OCI-LY3 (cell line): ENCODE data around the gene NRROS.

ENCODE experiments used
- EZH2phosphoT487 ChIP-seq: fragments of 200-600 bp; shearing (Covaris generic); IDR thresholded peaks from 2 replicates; pipeline ENCODE4 v1.6.1; 2018; ENCODE audit warnings: antibody characterized with exemption, mixed run types, low read depth
- TF ChIP-seq, protein P1 (sequence below): fragments of 200-600, 300-600 bp; sonication (generic); IDR thresholded peaks from 2 replicates; pipeline ENCODE4 v1.5.1; 2014; ENCODE audit warnings: antibody characterized with exemption, low read length, low read depth

- TF ChIP-seq, protein P1, sequence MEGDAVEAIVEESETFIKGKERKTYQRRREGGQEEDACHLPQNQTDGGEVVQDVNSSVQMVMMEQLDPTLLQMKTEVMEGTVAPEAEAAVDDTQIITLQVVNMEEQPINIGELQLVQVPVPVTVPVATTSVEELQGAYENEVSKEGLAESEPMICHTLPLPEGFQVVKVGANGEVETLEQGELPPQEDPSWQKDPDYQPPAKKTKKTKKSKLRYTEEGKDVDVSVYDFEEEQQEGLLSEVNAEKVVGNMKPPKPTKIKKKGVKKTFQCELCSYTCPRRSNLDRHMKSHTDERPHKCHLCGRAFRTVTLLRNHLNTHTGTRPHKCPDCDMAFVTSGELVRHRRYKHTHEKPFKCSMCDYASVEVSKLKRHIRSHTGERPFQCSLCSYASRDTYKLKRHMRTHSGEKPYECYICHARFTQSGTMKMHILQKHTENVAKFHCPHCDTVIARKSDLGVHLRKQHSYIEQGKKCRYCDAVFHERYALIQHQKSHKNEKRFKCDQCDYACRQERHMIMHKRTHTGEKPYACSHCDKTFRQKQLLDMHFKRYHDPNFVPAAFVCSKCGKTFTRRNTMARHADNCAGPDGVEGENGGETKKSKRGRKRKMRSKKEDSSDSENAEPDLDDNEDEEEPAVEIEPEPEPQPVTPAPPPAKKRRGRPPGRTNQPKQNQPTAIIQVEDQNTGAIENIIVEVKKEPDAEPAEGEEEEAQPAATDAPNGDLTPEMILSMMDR, result no peak
- TF ChIP-seq EZH2phosphoT487, result no peak
Measured at GRCh38 chr3:196631682-196632045, 7.8 kb upstream of the NRROS start.
